VCaP (cell line): ENCODE data around the gene MAPKBP1.
A peak's percentile ranks its signal among the peaks of the same experiment; 100 is the strongest.

ENCODE experiments used
- H3K27ac ChIP-seq: fragments of 450-650 bp; 2 replicates; pipeline ENCODE4 v1.5.1; 2017
- CTCF ChIP-seq: fragments of 450-650 bp; conservative IDR thresholded peaks from 2 replicates; pipeline ENCODE4 v1.5.1; 2017; ENCODE audit warnings: mild to moderate bottlenecking, moderate library complexity

MAPKBP1 gene

GRCh38 chr15:41873711-41874110 is 99.4 kb downstream of the MAPKBP1 start:
- no peak for TF ChIP-seq CTCF
- H3K27ac ChIP-seq: no peak overlapping the region

- no peak for TF ChIP-seq CTCF
- no peak overlapping the region for H3K27ac ChIP-seq
These were observed 100.5 kb downstream of the MAPKBP1 start for GRCh38 chr15:41874736-41875135.

- TF ChIP-seq CTCF: no peak
- peak overlapping the region; percentile 72; the same call in 1 of the 2 replicates for H3K27ac ChIP-seq
These were observed 101.7 kb downstream of the MAPKBP1 start for GRCh38 chr15:41876007-41876406.

GRCh38 chr15:41876689-41877088 is 102.4 kb downstream of the MAPKBP1 start:
- peak overlapping the region; percentile 72 for H3K27ac ChIP-seq
- no peak for TF ChIP-seq CTCF
